IgD-negative memory B cell (primary cell): ENCODE results near the gene LLCFC1. TPM values are rescaled to one million over a fixed set of nuclear protein-coding genes. Genes with fewer than 3 reads are reported as not detected.
A peak's percentile ranks its signal among the peaks of the same experiment; 100 is the strongest.

ENCODE experiments used
- H3K27ac Mint-ChIP-seq, 3 donors: one replicate each; pipeline ENCODE4 v1.8.0; 2020 to 2022; ENCODE audit warnings: mild to moderate bottlenecking in 3 of 3, mixed read lengths in 3 of 3, moderate library complexity in 1 of 3
- H3K27me3 Mint-ChIP-seq: one replicate; pipeline ENCODE4 v1.8.0; 2021; ENCODE audit warnings: mixed read lengths
- H3K36me3 Mint-ChIP-seq: one replicate; pipeline ENCODE4 v1.8.0; 2020; ENCODE audit warnings: mild to moderate bottlenecking, mixed read lengths
- H3K4me1 Mint-ChIP-seq, 3 donors: one replicate each; pipeline ENCODE4 v1.8.0; 2020 to 2022; ENCODE audit warnings: mixed read lengths in 3 of 3, mild to moderate bottlenecking in 1 of 3
- H3K4me3 Mint-ChIP-seq, 4 donors: one replicate each; pipeline ENCODE4 v1.8.0; 2020 to 2022; ENCODE audit warnings: mild to moderate bottlenecking in 4 of 4, mixed read lengths in 4 of 4, moderate library complexity in 3 of 4
- H3K9me3 Mint-ChIP-seq, 3 donors: one replicate each; pipeline ENCODE4 v1.8.0; 2020 to 2021; ENCODE audit warnings: mixed read lengths in 3 of 3, mild to moderate bottlenecking in 1 of 3
- polyA plus RNA-seq: library from polyadenylated mRNA; unstranded; fragments of 300-500 nt; fragmentation: Illumina TruSeq; gene quantifications from one replicate; pipeline ENCODE4 v1.2.3, GENCODE V29; 2021

The LLCFC1 gene
- not detected for polyA plus RNA-seq

- Mint-ChIP-seq H3K4me1 (peaks cover 0 to 1% (median 0%) of the 10 kb centered on the region in 3 donors), H3K4me3 (no peak within 1 kb of the TSS), H3K36me3 (peaks cover 6% of the 10 kb centered on the region), H3K27ac (no peak within 1 kb of the TSS), H3K27me3 (peaks cover 11% of the 10 kb centered on the region), H3K9me3 (peaks cover 0 to 2% (median 0%) of the 10 kb centered on the region in 3 donors)
These were observed at the start of gene LLCFC1 for GRCh38 chr7:142939226-142939910. LLCFC1 (plus strand) TSS chr7:142939484; CDS start chr7:142939622, 138 bp downstream.

DNA sequence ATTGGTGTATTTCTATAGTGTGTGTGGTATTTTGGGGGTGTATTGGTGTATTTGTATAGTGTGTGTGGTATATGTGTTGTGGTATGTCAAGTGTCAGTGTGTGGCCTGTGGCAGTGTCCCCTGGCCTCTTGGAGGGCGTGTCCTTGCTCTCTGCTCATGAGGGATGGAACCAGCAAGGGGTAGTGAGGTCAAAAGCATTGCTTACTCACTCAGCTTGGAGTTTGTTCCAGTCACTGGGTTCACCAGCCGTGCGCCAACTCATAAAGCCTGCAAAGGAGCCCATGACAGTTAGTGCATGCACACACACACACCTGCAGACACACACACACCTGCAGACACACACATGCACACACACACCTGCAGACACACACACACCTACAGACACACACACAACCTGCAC lies 49.5 kb upstream of the LLCFC1 start:
- Mint-ChIP-seq H3K9me3 (no peaks in the 10 kb centered on the region), H3K27me3 (peaks cover 8% of the 10 kb centered on the region), H3K4me3 (no peak overlapping the region), H3K27ac (no peak overlapping the region), H3K4me1 (no peaks in the 10 kb centered on the region), H3K36me3 (no peaks in the 10 kb centered on the region)

DNA sequence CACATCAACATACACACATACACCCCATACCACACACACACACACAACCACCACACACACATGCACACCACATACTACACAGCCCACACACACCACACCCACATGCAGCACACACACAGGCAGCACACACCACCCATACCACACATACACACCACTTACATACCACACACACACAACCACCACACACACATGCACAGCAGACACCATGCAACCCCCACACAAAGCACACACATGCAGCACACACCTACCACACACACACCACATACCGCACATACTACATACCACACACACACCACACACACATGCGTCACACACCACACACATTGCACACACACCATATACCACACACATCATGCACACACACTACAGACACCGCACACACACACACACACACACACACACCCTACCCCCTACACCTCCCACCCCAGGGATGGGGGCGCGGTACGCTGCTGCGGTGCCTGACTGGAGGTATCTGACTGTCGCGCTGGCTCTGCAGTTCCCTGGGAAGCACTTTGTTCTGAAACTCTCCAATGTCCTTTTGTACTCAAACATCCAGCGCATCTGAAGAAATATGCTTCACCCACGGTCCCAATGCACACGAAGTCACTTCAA lies 48.3 kb upstream of the LLCFC1 start:
- H3K27ac Mint-ChIP-seq = no peak overlapping the region
- H3K4me3 Mint-ChIP-seq = no peak overlapping the region
- H3K27me3 Mint-ChIP-seq = peaks cover 11% of the 10 kb centered on the region
- no peaks in the 10 kb centered on the region for H3K9me3 Mint-ChIP-seq
- H3K36me3 Mint-ChIP-seq = no peaks in the 10 kb centered on the region
- H3K4me1 Mint-ChIP-seq = no peaks in the 10 kb centered on the region

- H3K4me1 Mint-ChIP-seq = no peaks in the 10 kb centered on the region
- H3K36me3 Mint-ChIP-seq = no peaks in the 10 kb centered on the region
- no peak overlapping the region for H3K4me3 Mint-ChIP-seq
- peaks cover 15% of the 10 kb centered on the region for H3K27me3 Mint-ChIP-seq
- no peak overlapping the region for H3K27ac Mint-ChIP-seq
- H3K9me3 Mint-ChIP-seq = no peaks in the 10 kb centered on the region
These were observed 47.7 kb upstream of the LLCFC1 start for GRCh38 chr7:142891490-142892082.

GRCh38 chr7:142892951-142893350 lies 46.3 kb upstream of the LLCFC1 start:
- Mint-ChIP-seq H3K9me3 (no peaks in the 10 kb centered on the region), H3K4me1 (no peaks in the 10 kb centered on the region), H3K4me3 (no peak overlapping the region), H3K27ac (no peak overlapping the region), H3K36me3 (no peaks in the 10 kb centered on the region), H3K27me3 (peaks cover 24% of the 10 kb centered on the region)

GRCh38 chr7:142894112-142894984 lies 44.9 kb upstream of the LLCFC1 start:
- H3K27me3 Mint-ChIP-seq = peaks cover 22% of the 10 kb centered on the region
- no peaks in the 10 kb centered on the region for H3K4me1 Mint-ChIP-seq
- no peaks in the 10 kb centered on the region for H3K9me3 Mint-ChIP-seq
- H3K36me3 Mint-ChIP-seq = no peaks in the 10 kb centered on the region
- peak overlapping the region in 1 of 4 donors; percentile 21 for H3K4me3 Mint-ChIP-seq
- H3K27ac Mint-ChIP-seq = peak overlapping the region in 1 of 3 donors; percentile 13

DNA sequence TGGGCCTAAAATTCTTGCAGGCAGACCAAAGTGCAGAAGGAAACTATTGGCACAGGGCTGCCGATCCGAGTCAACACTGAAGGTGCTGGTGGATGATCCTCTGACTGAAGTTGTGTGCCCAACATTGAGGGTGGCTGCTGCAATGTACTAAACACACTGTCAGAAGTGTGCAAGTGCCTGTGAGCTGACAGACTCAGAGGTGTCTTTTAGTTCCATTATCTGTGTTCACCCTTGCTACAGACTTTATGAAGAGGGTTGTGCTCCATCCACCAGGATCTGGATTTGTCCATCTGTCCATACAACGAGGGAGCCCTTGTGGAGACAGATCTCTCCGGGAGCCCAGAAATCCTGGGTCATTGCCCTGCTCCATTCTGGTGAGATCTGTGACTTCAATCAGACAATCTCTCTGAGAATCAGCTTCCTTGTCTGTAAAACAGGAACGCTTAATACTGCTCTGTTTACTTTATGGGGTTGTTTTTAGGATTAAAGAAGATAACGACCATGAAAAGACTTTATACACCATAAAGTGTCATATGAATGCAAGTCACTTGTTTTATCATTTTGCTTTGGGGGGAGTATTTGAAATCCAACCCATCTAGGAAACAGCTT lies 44.2 kb upstream of the LLCFC1 start:
- no peaks in the 10 kb centered on the region for H3K4me1 Mint-ChIP-seq
- H3K4me3 Mint-ChIP-seq = no peak overlapping the region
- no peaks in the 10 kb centered on the region for H3K36me3 Mint-ChIP-seq
- no peaks in the 10 kb centered on the region for H3K9me3 Mint-ChIP-seq
- H3K27me3 Mint-ChIP-seq = peaks cover 20% of the 10 kb centered on the region
- no peak overlapping the region for H3K27ac Mint-ChIP-seq

DNA sequence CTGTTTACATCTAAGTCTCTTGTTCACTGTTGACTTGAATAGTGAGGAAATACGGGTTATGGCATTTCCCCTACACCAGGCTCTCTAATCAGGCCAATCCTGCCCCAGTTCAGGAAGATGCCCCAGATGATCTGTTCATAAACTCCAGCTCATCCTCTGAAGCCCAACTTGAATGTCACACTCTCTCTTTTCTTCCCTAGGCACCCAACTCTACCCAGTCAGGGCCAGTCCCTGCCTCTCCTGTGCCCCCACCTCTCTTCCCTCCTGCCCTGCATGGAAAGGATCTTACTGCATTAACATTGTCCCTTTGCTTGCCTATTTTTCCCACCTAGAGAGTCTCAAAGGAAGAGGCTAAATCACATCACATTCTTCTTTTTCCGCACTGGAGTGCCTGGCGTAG lies 43.1 kb upstream of the LLCFC1 start:
- H3K4me3 Mint-ChIP-seq = no peak overlapping the region
- no peaks in the 10 kb centered on the region for H3K4me1 Mint-ChIP-seq
- peaks cover 20% of the 10 kb centered on the region for H3K27me3 Mint-ChIP-seq
- H3K9me3 Mint-ChIP-seq = peaks cover 0 to 2% (median 0%) of the 10 kb centered on the region in 3 donors
- H3K36me3 Mint-ChIP-seq = no peaks in the 10 kb centered on the region
- H3K27ac Mint-ChIP-seq = peak overlapping the region in 1 of 3 donors; percentile 13

DNA sequence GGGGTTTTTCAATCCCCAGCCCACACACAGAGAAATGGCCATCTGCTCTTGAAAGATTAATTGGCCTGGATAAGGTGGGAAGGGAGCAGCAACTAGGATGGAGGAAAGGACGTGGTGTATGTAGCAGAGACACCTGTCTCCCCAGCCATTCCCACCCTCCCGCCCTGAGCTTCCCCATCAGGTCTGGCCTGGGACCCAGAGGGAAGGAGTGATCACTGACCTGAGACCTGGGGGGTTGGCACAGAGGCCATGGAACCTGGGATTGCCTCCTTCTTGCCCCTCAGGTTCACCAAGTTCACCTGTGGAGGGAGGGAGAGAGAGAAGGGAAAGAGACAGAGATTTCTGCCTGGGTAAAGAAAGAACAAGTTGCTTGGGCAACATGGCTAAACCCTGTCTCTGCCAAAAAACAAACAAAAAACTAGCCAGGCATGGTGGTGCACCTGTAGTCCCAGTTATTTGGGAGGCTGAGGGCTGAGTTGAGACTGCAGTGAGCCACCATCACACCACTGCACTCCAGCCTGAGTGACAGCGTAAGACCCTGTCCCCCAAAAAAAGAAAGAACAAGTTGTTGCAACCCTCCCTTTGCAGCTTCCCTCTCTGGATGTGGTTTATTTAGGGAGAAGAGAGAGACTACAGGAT lies 42.4 kb upstream of the LLCFC1 start:
- Mint-ChIP-seq H3K36me3 (no peaks in the 10 kb centered on the region), H3K9me3 (peaks cover 0 to 2% (median 0%) of the 10 kb centered on the region in 3 donors), H3K4me1 (no peaks in the 10 kb centered on the region), H3K27me3 (peaks cover 20% of the 10 kb centered on the region), H3K4me3 (no peak overlapping the region), H3K27ac (peak overlapping the region in 1 of 3 donors; percentile 13)

GRCh38 chr7:142897691-142898090 lies 41.6 kb upstream of the LLCFC1 start:
- Mint-ChIP-seq H3K4me3 (no peak overlapping the region), H3K9me3 (peaks cover 0 to 4% (median 0%) of the 10 kb centered on the region in 3 donors), H3K4me1 (no peaks in the 10 kb centered on the region), H3K36me3 (no peaks in the 10 kb centered on the region), H3K27me3 (peaks cover 20% of the 10 kb centered on the region), H3K27ac (no peak overlapping the region)

DNA sequence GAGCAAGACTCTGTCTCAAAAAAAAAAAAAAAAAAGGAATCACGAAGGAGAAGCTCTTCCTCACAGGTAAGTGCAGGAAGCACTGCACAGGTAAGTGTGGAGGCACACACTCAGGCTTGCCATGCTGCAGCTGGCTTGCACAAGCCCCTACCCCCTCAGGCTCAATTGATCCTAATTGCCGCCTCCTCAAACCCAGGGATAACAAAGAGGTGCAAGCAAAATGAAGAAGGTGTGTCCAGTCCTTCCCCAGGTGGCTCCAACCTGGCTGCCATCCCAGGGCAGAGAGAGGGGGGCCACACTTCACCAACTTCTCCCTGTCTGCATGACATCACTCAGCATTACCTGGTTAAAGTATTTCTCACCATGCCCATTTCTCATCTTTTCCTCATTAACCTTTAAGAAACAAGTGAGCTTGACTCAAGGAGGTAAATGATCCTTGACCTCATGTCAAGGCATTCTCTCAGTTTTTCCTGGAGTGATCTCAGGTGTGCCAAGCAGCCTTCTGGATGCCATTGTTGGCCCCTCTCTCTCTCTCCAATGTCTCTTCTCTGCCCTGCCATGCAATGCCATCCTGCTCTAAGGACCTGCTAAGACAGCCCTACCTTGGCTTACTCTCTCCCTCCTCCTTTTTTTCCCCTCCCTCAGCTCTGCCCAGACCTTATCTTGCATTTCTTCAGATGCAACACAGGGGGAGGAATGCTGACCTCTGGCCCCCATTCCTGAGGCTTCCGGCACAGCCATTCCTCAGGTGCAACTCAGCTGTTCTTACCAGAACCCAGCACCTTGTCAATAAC lies 40.7 kb upstream of the LLCFC1 start:
- H3K27ac Mint-ChIP-seq = no peak overlapping the region
- H3K9me3 Mint-ChIP-seq = peaks cover 2 to 4% (median 4%) of the 10 kb centered on the region in 3 donors
- no peaks in the 10 kb centered on the region for H3K4me1 Mint-ChIP-seq
- H3K27me3 Mint-ChIP-seq = peaks cover 18% of the 10 kb centered on the region
- no peak overlapping the region for H3K4me3 Mint-ChIP-seq
- H3K36me3 Mint-ChIP-seq = no peaks in the 10 kb centered on the region

GRCh38 chr7:142899661-142900060 lies 39.6 kb upstream of the LLCFC1 start:
- no peak overlapping the region for H3K27ac Mint-ChIP-seq
- H3K4me1 Mint-ChIP-seq = no peaks in the 10 kb centered on the region
- H3K9me3 Mint-ChIP-seq = peaks cover 2 to 8% (median 7%) of the 10 kb centered on the region in 3 donors
- H3K36me3 Mint-ChIP-seq = no peaks in the 10 kb centered on the region
- H3K27me3 Mint-ChIP-seq = peaks cover 19% of the 10 kb centered on the region
- no peak overlapping the region for H3K4me3 Mint-ChIP-seq

GRCh38 chr7:142901426-142902259 lies 37.6 kb upstream of the LLCFC1 start:
- Mint-ChIP-seq H3K27me3 (peaks cover 10% of the 10 kb centered on the region), H3K27ac (no peak overlapping the region), H3K4me3 (peak overlapping the region in 1 of 4 donors; percentile 19)

More at GRCh38 chr7:142901426-142902259, 37.6 kb upstream of the LLCFC1 start:
- no peaks in the 10 kb centered on the region for H3K4me1 Mint-ChIP-seq
- no peaks in the 10 kb centered on the region for H3K36me3 Mint-ChIP-seq
- peaks cover 2 to 8% (median 8%) of the 10 kb centered on the region in 3 donors for H3K9me3 Mint-ChIP-seq
